VCaP (cell line): ENCODE data around the gene DNAJC5.
"Not testable (repeated sequence)": the region's sequence is repeated elsewhere in the genome, so short reads cannot be mapped to it uniquely, and the experiment has no call there.

Experiments used
- H3K27ac ChIP-seq: fragments of 450-650 bp; 2 replicates; pipeline ENCODE4 v1.5.1; 2017
- TF ChIP-seq, protein P1 (sequence below): fragments of 450-650 bp; conservative IDR thresholded peaks from 2 replicates; pipeline ENCODE4 v1.5.1; 2017; ENCODE audit warnings: mild to moderate bottlenecking, moderate library complexity

The DNAJC5 gene

DNA sequence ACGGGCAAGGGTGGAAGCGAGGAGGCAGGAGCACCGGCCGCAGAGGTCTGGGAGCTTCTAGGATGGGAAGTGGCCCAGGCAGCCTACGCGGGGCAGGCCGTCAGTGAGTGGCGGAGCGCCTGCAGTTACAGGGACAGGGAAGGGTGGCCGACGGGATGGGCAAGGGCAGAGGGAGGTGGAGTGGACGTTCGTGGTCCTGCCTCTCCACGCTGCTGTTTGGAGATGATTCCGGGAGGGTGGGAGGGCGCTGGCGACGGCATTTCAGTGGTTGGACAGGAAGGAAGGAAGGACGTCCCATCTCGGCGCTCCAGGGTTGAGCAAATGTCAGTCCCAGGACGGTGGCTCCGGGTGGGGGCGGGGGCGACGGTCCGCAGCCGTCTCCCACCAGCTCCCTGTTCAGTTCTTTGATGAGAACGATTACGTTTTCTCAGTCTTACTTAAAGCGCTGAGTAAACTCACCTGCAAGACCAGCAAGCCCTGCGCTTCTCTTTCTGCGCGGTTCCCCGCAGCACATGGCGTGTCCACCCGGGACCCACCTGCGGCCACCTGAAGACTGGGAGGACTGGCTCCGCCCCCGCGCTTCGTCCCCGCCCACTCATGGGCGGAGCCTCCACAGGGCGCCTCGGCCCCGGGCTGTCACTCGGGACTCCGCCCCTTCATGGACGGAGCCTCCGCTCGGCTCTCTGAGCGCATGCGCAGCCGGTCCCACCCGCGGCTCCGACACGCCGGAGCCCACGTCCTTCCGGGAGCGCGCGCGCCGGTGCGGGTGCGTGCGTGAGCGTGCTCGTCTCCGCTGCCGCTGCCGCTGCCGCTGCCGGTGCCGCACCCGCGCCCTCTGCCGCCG lies at the start of gene DNAJC5:
Gene DNAJC5 (plus strand): TSS at position 769 of the 844 bp plus-strand sequence. CDS start 33,220 bp downstream, outside the sequence.
- TF ChIP-seq, protein P1, sequence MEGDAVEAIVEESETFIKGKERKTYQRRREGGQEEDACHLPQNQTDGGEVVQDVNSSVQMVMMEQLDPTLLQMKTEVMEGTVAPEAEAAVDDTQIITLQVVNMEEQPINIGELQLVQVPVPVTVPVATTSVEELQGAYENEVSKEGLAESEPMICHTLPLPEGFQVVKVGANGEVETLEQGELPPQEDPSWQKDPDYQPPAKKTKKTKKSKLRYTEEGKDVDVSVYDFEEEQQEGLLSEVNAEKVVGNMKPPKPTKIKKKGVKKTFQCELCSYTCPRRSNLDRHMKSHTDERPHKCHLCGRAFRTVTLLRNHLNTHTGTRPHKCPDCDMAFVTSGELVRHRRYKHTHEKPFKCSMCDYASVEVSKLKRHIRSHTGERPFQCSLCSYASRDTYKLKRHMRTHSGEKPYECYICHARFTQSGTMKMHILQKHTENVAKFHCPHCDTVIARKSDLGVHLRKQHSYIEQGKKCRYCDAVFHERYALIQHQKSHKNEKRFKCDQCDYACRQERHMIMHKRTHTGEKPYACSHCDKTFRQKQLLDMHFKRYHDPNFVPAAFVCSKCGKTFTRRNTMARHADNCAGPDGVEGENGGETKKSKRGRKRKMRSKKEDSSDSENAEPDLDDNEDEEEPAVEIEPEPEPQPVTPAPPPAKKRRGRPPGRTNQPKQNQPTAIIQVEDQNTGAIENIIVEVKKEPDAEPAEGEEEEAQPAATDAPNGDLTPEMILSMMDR = no peak
- peak within 1 kb of the TSS; percentile 98 for H3K27ac ChIP-seq

GRCh38 chr20:63846128-63846771 lies 48.7 kb upstream of the DNAJC5 start:
- no peak overlapping the region for H3K27ac ChIP-seq
- TF ChIP-seq, protein P1 = no peak

DNA sequence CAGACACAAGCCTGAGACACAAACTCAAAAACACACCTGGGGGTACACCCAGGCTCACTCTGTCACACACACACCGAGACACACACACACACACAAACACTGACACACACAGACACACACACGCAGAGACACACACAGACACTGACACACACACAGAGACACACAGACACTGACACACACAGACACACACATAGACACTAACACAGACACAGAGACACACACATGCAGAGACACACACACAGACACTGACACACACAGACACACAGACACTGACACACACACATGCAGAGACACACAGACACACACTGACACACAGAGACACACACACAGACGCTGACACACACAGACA lies 48.1 kb upstream of the DNAJC5 start:
- TF ChIP-seq, protein P1 = no peak
- no peak overlapping the region for H3K27ac ChIP-seq

DNA sequence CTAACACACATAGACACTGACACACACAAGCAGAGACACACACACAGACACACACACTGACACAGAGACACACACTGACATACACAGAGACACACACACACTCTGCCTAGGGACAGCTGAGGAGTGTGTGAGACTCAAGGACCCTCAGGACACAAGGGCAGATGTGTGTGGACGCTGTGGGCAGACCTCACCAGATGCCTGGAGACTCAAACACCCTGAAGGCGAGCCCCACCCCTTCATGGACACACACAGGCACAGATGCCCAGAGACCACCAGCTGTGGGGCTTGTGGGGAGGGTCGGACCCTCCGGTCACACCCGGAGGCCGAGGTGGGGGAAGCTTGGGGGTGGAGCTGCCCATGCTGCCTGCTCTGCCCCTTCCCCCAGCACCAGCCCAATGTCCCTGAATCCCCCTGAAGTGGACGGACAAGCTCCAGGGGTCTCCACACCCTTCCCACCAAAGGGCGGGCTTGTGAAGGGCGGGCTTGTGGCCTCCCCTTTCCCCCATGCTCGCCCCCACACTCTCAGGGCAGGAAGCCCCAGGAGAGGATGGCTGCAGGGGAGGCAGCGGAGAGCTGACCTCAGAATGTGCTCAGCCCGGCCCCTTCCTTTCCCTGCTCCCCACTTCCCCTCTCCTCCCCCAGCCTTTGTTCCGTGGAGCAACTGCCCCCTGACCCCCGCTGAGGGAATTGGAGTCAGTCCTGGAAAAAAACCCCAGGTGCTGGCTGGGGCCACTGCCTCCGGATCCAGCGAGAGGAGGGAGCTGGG lies 47.5 kb upstream of the DNAJC5 start:
- TF ChIP-seq, protein P1 = no peak
- no peak overlapping the region for H3K27ac ChIP-seq

GRCh38 chr20:63848003-63848911 lies 46.7 kb upstream of the DNAJC5 start:
- TF ChIP-seq, protein P1 = no peak
- H3K27ac ChIP-seq = no peak overlapping the region

DNA sequence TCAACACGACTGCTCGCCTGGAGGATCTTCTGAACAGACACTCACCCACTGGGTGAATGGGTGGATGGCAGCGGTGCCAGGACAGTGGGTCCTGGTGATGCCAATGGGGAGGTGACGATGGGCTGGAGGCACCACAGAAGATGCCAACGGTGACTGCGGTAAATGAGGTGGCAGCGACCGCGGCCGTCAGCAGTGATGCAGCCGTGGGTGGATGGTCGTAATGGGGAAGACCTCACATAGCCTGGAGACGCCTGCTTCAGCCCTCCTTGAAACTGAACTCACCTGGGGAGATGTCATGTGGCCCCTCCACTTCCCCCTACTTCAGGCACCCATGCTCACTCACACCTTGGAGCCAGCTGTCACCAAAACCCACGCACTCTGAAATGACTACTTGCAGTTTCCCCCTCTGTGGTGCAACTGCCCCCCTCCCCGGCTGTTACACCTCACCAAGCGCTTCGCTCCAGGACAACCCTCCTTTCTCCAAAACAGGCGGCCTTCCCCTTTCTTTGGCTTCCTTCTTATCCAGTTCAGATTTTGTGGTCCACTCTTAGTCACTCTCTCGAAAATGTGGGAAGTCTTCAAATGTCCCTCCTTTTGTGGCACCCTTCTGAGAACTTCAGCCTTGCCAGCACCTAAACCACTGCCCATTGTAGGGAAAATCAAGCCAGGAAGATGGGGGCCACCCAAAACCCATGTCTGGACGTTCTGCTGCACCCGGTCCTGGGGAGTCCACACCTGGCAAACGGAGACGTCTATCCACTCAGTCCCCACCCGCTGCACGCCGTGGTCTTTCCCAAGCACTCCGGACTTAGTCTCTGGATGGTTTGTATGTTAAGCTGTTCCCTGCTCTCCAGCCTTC lies 44.0 kb upstream of the DNAJC5 start:
- TF ChIP-seq, protein P1 = no peak
- no peak overlapping the region for H3K27ac ChIP-seq

DNA sequence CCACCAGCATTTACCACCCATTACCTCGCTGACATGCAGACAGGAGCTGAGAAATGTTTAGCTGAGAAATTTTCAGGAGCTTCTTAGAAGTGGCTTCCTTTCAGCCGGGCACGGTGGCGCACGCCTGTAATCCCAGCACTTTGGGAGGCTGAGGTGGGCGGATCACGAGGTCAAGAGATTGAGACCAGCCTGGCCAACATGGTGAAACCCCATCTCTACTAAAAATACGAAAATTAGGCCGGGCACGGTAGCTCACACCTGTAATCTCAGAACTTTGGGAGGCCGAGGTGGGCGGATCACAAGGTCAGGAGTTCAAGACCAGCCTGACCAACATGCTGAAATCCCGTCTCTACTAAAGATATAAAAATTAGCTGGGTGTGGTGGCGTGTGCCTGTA lies 43.4 kb upstream of the DNAJC5 start:
- not testable (repeated sequence) for H3K27ac ChIP-seq

DNA sequence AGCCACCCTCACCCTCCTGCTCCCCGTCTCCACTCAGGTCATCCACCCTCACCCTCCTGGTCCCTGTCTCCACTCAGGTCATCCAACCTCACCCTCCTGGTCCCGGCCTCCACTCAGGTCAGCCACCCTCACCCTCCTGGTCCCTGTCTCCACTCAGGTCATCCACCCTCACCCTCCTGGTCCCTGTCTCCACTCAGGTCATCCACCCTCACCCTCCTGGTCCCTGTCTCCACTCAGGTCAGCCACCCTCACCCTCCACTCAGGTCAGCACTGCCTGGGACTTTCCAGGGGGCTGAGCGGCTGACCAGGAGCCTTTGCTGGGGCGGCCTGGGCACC lies 41.2 kb upstream of the DNAJC5 start:
- H3K27ac ChIP-seq = not testable (repeated sequence)
